Pons (tissue), 1 donor: ENCODE data around the gene FHIT.

Experiments used
- DNase-seq: peaks from one replicate; pipeline ENCODE4 v3.0.0-alpha.2; 2016; ENCODE audit warnings: low spot score

FHIT gene

GRCh38 chr3:60102154-60102553 lies 1149.1 kb downstream of the FHIT start:
- no peak for DNase-seq

DNA sequence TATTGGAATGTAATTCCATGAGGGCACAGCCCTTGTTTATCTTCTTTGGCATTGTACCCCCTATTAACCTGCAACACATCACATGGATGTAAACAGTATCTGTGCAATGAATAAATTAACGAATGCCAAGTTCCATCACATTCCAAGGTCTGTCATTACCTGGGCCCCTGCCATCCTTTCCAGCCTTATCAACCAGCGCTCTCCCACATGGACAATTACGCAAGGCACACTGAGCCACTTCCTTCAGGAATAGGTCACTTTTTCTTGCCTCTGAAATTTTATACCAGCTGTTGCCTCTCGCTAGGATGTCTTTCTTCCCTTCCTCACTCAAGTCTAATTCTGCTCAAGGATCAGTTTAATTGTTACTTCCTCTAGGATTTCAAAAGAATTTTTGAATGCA lies 1149.6 kb downstream of the FHIT start:
- no peak for DNase-seq

GRCh38 chr3:60096403-60096802 lies 1154.8 kb downstream of the FHIT start:
- no peak for DNase-seq

DNA sequence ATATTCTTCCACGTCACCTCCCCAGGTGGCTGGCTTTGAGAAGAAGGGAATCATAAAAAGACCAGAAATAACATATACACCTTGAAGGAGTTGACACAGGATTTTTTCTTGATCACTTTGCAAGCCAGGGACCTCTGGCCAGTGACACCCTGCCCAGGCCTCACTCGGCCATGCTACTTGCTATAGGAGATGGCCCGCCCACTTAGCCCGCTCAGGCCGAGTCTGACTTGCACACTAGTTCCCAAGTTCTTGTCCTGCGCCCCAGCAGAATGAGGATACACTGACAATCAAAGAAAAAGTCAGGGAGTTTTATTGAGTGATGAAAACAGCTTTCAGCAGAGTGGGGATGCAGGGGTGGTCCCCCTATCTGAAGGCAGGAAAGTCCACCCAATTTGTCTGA lies 1155.3 kb downstream of the FHIT start:
- DNase-seq = no peak

GRCh38 chr3:60095516-60095915 lies 1155.7 kb downstream of the FHIT start:
- DNase-seq = peak; percentile 57

GRCh38 chr3:60094392-60094947 lies 1156.8 kb downstream of the FHIT start:
- DNase-seq = no peak

- no peak for DNase-seq
Observed at GRCh38 chr3:60090548-60090947, 1160.7 kb downstream of the FHIT start.

DNA sequence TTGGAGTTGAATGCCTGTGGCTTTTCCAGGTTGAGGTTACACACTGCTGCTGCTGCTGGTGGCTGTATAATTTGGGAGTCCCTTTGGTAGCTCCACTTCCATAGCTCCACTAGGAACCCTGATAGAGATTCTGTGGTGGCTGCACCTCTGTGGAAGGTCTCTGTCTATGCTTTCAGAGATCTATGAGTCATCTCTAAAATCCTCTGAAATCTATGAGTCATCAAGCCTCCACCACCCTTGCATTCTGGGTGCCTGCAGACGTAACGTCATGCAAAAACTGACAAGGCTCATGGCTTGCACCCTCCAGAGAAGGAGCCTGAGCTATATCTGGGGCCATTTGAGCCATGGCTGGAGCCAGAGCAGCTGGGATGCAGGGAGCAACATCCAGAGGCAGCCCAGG lies 1164.4 kb downstream of the FHIT start:
- no peak for DNase-seq

DNA sequence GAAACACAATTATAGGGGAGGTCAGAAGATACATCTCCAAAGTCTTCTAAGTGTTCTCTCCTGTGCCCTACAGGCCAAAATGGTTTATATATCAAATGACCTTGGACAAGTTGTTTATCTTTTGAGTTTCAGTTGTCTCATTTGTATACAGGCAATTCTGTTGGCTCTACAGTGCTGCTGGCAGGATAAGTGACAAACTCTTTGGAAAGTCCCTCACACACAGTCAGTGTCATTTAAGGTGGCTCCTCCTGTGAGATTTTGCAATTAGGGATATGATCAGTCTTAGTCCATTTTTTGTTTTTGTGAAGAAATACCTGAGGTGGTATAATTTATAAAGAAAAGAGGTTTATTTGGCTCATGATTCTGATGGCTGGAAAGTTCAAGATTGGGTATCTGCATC lies 1165.6 kb downstream of the FHIT start:
- no peak for DNase-seq

GRCh38 chr3:60081381-60082095 lies 1169.7 kb downstream of the FHIT start:
- DNase-seq = no peak

GRCh38 chr3:60080648-60081047 lies 1170.6 kb downstream of the FHIT start:
- DNase-seq = peak; percentile 60

DNA sequence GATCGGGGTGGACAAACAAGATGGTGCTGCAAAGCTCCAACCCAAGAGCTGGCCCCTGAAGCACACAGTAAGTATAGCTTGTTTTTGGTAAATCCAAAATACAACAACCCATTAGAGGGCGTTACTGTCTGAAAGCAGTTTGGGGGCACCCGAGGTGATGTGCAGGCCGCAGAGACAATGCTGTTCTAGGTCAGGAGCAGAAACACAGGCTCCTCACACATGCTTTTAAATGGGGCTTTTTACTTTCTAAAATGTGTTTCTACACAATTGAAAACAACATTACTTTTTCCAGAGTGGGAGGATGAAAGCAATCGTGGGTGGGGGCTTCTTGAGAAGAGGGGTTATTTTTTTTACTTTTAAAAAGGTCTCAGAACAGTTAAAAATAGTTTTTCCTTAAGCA lies 1172.2 kb downstream of the FHIT start:
- DNase-seq = no peak

GRCh38 chr3:60076331-60076730 lies 1174.9 kb downstream of the FHIT start:
- no peak for DNase-seq

DNA sequence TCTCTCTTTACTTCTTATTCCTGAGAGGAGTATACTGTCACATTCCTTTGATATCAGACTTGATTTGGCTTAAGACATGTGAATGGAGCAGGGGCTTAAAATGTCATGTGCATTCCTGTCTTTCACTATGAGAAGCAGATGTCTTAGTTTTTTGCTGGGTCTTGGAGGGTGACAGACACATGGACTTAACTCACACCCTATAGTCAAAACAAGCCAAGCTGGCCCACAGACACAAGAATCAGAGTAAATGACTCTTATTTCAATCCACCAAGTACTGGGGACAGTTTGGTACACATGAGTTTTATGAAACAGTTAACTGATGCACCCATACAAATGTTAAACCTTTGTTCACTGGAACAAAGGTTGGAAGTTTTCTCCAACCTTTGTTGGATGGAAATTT lies 1177.3 kb downstream of the FHIT start:
- no peak for DNase-seq

- DNase-seq = no peak
Observed at GRCh38 chr3:60073228-60073627, 1178.0 kb downstream of the FHIT start.

- no peak for DNase-seq
Observed at GRCh38 chr3:60070366-60070765, 1180.9 kb downstream of the FHIT start.

GRCh38 chr3:60065227-60065868 lies 1185.9 kb downstream of the FHIT start:
- no peak for DNase-seq

DNA sequence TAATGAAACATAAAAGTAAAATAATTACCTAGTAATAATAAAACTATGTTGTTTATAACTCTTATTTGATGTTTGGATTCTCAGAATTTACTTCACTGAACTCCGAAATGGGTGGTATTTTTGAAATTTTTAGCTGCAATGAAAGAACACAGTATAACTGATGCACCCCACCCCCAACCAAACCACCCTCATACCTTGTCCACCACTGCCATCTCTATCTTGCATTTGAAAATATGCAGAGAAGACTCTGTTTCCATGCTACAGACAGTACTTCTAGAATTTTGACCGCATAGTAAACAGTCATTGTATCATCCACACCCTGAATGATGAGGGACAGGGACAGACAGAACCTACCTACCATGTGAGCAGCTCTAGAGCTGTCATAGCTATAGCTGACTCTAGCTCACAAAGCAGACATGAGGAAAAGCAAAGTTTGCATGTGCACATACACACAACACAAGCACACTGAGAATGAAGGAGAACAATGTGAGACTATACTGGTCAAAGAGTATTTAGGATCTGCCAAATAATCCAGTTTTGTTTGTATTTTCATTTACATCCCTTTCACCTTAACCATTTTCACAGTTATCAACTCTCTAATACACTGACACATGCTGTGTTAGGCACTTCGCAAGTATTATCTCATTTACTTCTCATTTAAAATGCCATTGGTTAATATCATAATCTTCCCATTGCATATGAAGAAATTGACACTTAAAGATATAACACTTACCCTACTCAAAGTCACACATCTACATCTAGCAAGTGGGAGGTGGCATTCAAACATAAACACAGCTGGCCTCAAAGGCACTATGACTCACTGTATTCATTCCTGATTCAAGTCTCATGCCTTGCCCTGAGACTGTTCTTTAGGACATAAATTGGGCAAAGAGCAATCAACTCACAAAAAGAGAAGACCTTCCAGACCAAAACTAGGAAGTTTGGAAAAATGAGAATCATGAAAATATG lies 1186.8 kb downstream of the FHIT start:
- DNase-seq = peak; percentile 21

DNA sequence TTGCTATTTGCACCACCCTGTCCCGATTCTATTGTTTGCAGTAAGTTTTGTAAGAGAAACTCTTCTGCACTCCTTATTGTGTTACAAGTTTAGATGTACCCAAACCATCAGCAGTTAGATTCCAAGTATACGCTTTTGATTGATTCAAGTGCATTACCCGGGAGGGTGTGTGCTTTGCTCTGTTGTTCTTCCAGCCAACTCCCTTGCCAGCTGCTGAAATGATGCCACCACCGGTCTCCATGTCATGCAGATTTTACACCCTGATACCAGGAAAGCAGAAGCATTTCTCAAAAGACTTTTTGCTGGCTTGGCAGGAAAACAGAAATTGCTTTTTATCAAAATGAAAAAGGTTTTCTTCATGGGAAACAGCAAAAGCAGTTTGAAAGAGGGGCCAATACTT lies 1194.8 kb downstream of the FHIT start:
- DNase-seq = no peak

GRCh38 chr3:60055765-60056164 lies 1195.5 kb downstream of the FHIT start:
- DNase-seq = no peak

DNA sequence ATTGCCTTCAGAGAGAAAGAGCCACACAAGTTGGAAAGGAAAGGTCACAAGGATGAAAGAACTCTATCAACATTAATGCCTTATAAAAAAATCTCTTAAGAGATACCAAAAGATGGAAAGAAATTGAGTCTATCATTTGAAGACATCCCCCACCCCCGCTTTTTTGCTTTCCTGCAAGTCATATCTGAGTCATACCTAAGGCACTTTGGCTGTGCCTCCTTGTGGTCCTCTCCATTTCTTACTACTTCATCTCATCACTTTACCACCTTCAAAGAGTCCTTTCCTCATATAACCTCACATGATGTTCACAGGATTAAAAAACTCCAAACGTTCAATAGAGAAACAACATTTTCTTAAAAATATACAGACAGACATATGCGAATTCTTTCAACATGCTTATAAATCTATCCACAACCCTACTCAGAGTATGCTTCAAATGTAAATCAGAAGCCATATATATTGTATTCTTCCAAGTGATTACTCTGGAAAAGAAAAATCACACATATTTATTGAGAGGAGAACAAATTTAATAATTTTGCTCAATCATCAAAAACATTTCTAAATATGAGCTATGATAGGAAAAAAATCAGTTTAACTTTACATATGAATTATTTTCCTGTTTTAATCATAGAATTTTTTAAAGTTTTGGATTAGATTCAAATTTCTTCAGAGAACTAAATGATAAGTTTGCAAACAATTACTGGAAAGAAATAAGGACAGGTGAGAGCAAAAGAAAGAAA lies 1197.6 kb downstream of the FHIT start:
- no peak for DNase-seq

DNA sequence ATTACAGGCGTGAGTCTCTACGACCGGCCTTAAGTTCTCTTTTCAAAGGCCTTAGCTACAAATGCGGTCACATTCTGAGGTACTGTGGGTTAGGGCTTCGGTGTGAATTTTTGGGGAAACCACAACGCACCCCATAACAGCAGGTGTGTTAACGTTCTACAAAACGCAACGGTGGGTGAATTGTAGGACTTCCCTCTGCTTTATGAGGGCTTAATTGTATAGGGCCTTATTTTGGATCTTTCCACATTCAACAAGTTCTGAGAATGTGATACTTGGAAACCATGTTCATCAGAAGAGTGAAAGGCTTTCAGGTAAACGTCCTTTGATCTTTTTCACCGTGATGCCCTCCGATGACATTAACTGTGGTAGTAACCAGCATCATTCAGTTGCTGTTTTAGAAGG lies 1202.8 kb downstream of the FHIT start:
- DNase-seq = no peak
